ENCODE data around the gene ACOT12. TPM values are rescaled to one million over a fixed set of nuclear protein-coding genes. Genes with fewer than 3 reads are reported as not detected.

Gene ACOT12
- polyA plus RNA-seq, 1 donor (not counting 4 experiments of a cell fraction or from before 2014, with no cell fraction given): not detected

GRCh38 chr5:81371354-81371876, 22.5 kb downstream of the ACOT12 start:
- dilution Hi-C loops (cut with MboI; ENCODE audit: extremely low pct_ligation_motif_present, low sequenced_read_pairs): no loop called here
- no peaks in the 10 kb centered on the region for H3K9me1 ChIP-seq (ENCODE audit: control insufficient read depth, extremely low read depth, insufficient read depth, low read length)
- H3K4me1 ChIP-seq (ENCODE audit: control insufficient read depth, extremely low read depth, insufficient read depth, low read length): no peaks in the 10 kb centered on the region
- H4K20me1 ChIP-seq (ENCODE audit: control insufficient read depth, extremely low read depth, insufficient read depth, low read length): no peaks in the 10 kb centered on the region
- TF ChIP-seq EZH2 (IDR thresholded peaks at IDR 0.05; ENCODE audit: low read length) (no peak), CTCF (optimal IDR thresholded peaks at IDR 0.05 in 1 of 3, IDR thresholded peaks at IDR 0.05 in 1 of 3, conservative IDR thresholded peaks at IDR 0.05 in 1 of 3; ENCODE audit: extremely low read depth in 1 of 3, insufficient read depth in 2 of 3, low read length in 3 of 3) (no peak)
- no peaks in the 10 kb centered on the region for H3K9me3 ChIP-seq (ENCODE audit: control insufficient read depth, low read depth, low read length)
- no peak for DNase-seq (ENCODE audit: low read depth, low spot score)
- no peaks in the 10 kb centered on the region for H3K79me2 ChIP-seq (ENCODE audit: control insufficient read depth, insufficient read depth, low read length)
- H2AFZ ChIP-seq (ENCODE audit: control insufficient read depth, low read length): no peak overlapping the region
- H3K4me2 ChIP-seq (ENCODE audit: control insufficient read depth, extremely low read depth, insufficient read depth, low read depth, low read length): no peak overlapping the region
- H3K27me3 ChIP-seq (ENCODE audit: control insufficient read depth, extremely low read depth, insufficient read depth, low read length): no peaks in the 10 kb centered on the region
- no peak for FAIRE-seq
- H3K27ac ChIP-seq (ENCODE audit: control insufficient read depth, insufficient read depth, low read length): no peak overlapping the region
- H3K9ac ChIP-seq (ENCODE audit: control insufficient read depth, extremely low read depth, insufficient read depth, low read length): no peak overlapping the region
- no peak overlapping the region for H3K4me3 ChIP-seq (ENCODE audit: control insufficient read depth in 2 of 3, extremely low read depth in 1 of 3, insufficient read depth in 2 of 3, low read depth in 1 of 3, low read length in 3 of 3)
- H3K36me3 ChIP-seq (ENCODE audit: control insufficient read depth in 2 of 2, extremely low read depth in 1 of 2, insufficient read depth in 2 of 2, low read length in 2 of 2): no peaks in the 10 kb centered on the region

DNA sequence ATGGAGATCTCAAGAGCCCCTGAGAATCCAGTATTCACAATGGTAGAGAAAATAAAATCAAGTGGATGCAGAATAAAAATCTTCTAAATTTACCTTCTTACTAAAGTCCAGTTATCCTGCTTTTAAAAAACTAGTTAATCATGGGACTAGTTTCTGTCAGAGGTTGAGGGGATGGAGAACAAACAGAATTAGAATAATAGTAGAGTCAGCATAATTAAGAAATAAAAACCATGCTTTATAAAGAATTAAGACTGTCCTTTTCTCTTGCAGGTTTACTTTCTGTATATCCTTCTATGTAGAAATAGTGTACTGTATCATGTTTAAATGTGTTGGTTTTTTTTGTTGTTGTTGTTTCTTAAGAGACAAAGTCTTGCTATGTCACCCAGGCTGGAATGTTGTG, 23.0 kb downstream of the ACOT12 start:
- Histone ChIP-seq H3K27ac (ENCODE audit: control insufficient read depth, insufficient read depth, low read length) (no peak overlapping the region), H3K4me3 (ENCODE audit: control insufficient read depth in 2 of 3, extremely low read depth in 1 of 3, insufficient read depth in 2 of 3, low read depth in 1 of 3, low read length in 3 of 3) (no peak overlapping the region), H3K79me2 (ENCODE audit: control insufficient read depth, insufficient read depth, low read length) (no peaks in the 10 kb centered on the region), H3K9ac (ENCODE audit: control insufficient read depth, extremely low read depth, insufficient read depth, low read length) (no peak overlapping the region), H3K4me2 (ENCODE audit: control insufficient read depth, extremely low read depth, insufficient read depth, low read depth, low read length) (no peak overlapping the region), H2AFZ (ENCODE audit: control insufficient read depth, low read length) (no peak overlapping the region), H3K9me3 (ENCODE audit: control insufficient read depth, low read depth, low read length) (no peaks in the 10 kb centered on the region), H3K27me3 (ENCODE audit: control insufficient read depth, extremely low read depth, insufficient read depth, low read length) (no peaks in the 10 kb centered on the region), H3K4me1 (ENCODE audit: control insufficient read depth, extremely low read depth, insufficient read depth, low read length) (no peaks in the 10 kb centered on the region), H3K36me3 (ENCODE audit: control insufficient read depth in 2 of 2, extremely low read depth in 1 of 2, insufficient read depth in 2 of 2, low read length in 2 of 2) (no peaks in the 10 kb centered on the region), H4K20me1 (ENCODE audit: control insufficient read depth, extremely low read depth, insufficient read depth, low read length) (no peaks in the 10 kb centered on the region), H3K9me1 (ENCODE audit: control insufficient read depth, extremely low read depth, insufficient read depth, low read length) (no peaks in the 10 kb centered on the region)
- TF ChIP-seq CTCF (optimal IDR thresholded peaks at IDR 0.05 in 1 of 3, IDR thresholded peaks at IDR 0.05 in 1 of 3, conservative IDR thresholded peaks at IDR 0.05 in 1 of 3; ENCODE audit: extremely low read depth in 1 of 3, insufficient read depth in 2 of 3, low read length in 3 of 3): no peak
- no peak for TF ChIP-seq EZH2 (IDR thresholded peaks at IDR 0.05; ENCODE audit: low read length)
- dilution Hi-C loops (cut with MboI; ENCODE audit: extremely low pct_ligation_motif_present, low sequenced_read_pairs): no loop called here
- DNase-seq (ENCODE audit: low read depth, low spot score) (no peak), FAIRE-seq (no peak)

Data from keratinocyte (primary cell).